ENCODE results near the gene PRR20G.

The PRR20G gene

DNA sequence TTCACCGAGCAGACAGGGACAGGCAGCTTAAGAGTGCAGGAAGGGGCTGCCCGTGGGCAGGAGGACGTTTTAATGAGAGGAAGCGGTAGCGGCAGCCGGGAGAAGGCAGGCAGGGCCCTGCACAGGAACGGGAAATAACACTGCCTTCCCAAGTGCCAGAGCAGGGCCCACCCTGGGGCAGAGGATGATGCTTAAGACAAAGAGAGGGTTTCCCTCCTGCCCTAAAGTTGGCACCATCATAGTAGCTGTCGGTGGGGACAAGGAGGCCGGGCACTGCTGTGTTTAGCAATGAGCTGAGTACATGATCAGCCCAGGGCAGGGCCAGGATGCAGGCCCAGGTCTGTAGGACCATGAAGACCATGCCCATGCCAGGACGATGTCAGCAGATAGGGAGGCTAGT, 21.7 kb downstream of the PRR20G start:
- TF ChIP-seq, protein P1, sequence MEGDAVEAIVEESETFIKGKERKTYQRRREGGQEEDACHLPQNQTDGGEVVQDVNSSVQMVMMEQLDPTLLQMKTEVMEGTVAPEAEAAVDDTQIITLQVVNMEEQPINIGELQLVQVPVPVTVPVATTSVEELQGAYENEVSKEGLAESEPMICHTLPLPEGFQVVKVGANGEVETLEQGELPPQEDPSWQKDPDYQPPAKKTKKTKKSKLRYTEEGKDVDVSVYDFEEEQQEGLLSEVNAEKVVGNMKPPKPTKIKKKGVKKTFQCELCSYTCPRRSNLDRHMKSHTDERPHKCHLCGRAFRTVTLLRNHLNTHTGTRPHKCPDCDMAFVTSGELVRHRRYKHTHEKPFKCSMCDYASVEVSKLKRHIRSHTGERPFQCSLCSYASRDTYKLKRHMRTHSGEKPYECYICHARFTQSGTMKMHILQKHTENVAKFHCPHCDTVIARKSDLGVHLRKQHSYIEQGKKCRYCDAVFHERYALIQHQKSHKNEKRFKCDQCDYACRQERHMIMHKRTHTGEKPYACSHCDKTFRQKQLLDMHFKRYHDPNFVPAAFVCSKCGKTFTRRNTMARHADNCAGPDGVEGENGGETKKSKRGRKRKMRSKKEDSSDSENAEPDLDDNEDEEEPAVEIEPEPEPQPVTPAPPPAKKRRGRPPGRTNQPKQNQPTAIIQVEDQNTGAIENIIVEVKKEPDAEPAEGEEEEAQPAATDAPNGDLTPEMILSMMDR (IDR thresholded peaks at IDR 0.05; ENCODE audit: low read depth, low read length, missing control alignments) = no peak
- in situ Hi-C loops (cut with HindIII; ENCODE audit: low sequenced_read_pairs) = no loop called here
- no peak for DNase-seq (ENCODE audit: low read depth)
- no peak overlapping the region for H3K4me3 ChIP-seq (ENCODE audit: low read depth, low read length)

DNA sequence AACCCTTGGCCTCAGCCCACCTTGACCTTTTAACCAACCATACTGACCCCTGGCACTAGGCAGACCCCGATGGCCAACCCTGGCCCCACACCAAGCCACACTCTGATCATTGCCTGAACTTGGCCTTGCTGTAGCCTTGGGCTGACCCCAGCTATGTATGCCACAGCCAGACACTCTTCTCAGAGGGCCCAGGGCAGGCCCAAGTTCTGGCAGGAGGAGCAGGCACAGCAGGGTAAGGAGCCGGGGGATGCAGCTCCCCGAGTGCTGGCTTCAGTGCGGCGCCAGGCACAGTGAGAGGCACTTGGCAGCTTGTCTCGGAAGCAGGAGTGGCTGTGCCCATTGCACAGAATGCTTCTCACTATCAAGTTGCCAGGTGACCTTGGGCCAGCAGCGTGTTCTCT, 22.3 kb downstream of the PRR20G start:
- H3K4me3 ChIP-seq (ENCODE audit: low read depth, low read length) = no peak overlapping the region
- DNase-seq (ENCODE audit: low read depth) = no peak
- in situ Hi-C loops (cut with HindIII; ENCODE audit: low sequenced_read_pairs) = no loop called here
- TF ChIP-seq, protein P1 (IDR thresholded peaks at IDR 0.05; ENCODE audit: low read depth, low read length, missing control alignments) = no peak

DNA sequence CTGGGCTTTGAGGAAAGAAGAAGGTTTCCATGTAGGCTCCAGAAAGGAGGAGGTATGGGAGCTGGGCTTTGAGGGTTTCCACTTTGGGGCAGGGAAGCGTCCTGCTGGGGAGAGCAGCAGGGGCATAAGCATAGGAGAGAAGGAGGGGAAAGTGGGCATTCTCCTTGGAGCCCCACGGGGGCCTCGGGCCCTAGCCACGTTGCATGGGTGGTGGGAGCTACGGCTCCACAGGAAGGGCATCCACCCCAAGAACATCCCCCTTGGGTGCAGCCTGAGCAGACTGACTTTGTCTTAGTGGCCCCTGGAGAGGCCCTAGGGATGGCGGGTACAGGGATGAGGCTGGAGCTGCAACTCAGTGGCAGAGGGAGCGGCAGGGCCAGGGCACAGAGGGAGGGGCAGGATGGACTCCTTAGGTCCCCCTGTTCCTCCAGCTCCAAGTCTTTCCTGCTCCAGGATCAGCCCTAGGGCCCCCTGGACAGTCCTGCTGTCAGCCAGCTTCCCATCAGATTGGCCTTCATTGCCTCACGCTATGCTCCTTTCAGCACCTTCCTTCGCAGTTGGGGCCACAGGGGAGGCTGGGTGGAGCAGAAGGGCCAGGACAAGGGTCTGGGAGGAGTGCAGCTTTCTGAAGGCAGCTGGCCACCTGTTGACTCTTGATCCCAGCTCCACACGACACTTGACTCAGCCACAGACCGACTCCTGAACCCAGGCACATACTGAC, 22.9 kb downstream of the PRR20G start:
- DNase-seq (ENCODE audit: low read depth) = no peak
- in situ Hi-C loops (cut with HindIII; ENCODE audit: low sequenced_read_pairs) = no loop called here
- no peak overlapping the region for H3K4me3 ChIP-seq (ENCODE audit: low read depth, low read length)
- TF ChIP-seq, protein P1 (IDR thresholded peaks at IDR 0.05; ENCODE audit: low read depth, low read length, missing control alignments) = no peak

DNA sequence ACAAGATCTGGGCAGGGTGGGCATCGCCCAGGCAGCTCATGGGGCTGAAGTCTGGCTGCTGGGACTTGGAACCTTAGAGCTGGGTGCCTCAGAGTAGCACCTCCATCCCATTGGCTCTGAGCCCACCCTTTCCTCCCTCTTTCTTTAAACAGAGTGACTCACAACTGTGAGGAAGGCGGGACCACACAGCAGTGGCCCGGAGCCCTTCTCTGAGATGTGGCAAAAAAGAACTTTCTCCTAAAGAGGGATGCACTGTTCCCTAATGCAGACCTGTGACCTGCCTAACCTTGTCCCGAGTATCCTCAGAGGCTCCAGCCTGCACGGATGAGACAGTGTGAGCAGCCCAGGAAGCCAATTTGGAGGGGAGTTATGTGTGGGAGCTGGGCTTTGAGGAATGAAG, 23.6 kb downstream of the PRR20G start:
- DNase-seq (ENCODE audit: low read depth) = no peak
- in situ Hi-C loops (cut with HindIII; ENCODE audit: low sequenced_read_pairs) = no loop called here
- TF ChIP-seq, protein P1 (IDR thresholded peaks at IDR 0.05; ENCODE audit: low read depth, low read length, missing control alignments) = no peak
- no peak overlapping the region for H3K4me3 ChIP-seq (ENCODE audit: low read depth, low read length)

DNA sequence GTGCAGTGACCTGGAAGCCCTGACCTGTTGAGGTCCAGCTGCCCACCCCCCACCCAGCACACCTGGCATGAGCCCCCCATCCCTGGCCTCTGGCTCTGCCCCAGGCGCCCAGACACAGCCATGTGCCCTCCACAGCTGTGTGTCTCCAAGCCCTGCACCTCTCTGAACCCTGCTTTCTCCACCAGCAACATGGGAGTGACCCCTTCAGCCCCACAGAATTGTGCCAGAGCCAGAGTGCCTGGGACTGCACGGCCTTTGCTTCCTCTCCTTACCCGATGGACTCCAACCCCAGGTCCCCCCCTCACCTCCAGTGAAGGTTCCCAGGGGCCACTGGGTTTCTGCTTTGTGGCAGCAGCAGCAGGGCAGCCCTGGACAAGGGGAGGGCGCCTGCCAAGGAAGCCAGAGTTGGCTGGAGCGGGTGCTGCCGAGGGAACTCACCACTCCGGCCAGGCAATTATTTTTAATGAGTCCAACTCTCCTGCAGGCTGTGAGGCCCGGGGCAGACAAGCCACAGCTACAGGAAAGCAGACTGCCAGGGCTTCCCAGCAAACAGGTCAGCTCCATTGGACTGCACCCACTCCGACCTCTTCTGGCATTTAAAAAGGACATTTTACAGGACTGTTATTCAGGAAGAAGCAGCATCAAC, 24.1 kb downstream of the PRR20G start:
- in situ Hi-C loops (cut with HindIII; ENCODE audit: low sequenced_read_pairs) = no loop called here
- no peak for DNase-seq (ENCODE audit: low read depth)
- TF ChIP-seq, protein P1 (IDR thresholded peaks at IDR 0.05; ENCODE audit: low read depth, low read length, missing control alignments) = no peak
- H3K4me3 ChIP-seq (ENCODE audit: low read depth, low read length) = no peak overlapping the region

DNA sequence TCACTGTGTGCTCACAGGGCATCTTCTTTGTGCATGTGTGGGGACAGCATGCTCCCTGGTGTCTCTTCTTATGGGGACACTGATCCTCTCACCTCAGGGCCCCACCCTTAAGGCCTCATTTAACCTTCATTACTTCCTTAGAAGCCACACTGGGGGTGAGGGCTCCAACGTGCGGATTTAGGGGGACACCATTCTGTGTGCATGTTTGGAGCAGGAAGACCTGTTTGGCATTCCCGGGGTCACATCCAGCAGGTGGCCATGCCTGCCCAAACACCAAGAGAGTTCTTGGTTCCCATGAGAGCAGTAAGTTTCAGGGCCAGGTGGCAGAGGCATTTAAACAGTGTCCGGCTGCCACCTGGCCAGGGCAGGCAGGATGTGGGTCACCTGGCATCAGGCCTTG, 24.8 kb downstream of the PRR20G start:
- H3K4me3 ChIP-seq (ENCODE audit: low read depth, low read length) = no peak overlapping the region
- no peak for DNase-seq (ENCODE audit: low read depth)
- in situ Hi-C loops (cut with HindIII; ENCODE audit: low sequenced_read_pairs) = no loop called here
- TF ChIP-seq, protein P1 (IDR thresholded peaks at IDR 0.05; ENCODE audit: low read depth, low read length, missing control alignments) = no peak
